Right lung (tissue), 5 donors: ENCODE results near the gene PAQR6. TPM values are rescaled to one million over a fixed set of nuclear protein-coding genes. Genes with fewer than 3 reads are reported as not detected.

Experiments used
- DNase-seq, 2 donors: peaks; one replicate each; pipeline ENCODE4 v3.0.0-alpha.2; 2013
- polyA plus RNA-seq, 5 donors: library from polyadenylated mRNA; unstranded; fragments of 120-200 nt; gene quantifications; one replicate each; pipeline versions ENCODE4 v1.2.1 to v1.2.3, GENCODE V29; 2013; ENCODE audit warnings: inconsistent platforms in 1 of 5, low replicate concordance in 1 of 5; ENCODE audit not compliant: insufficient read length in 5 of 5, insufficient read depth in 1 of 5

The PAQR6 gene
- polyA plus RNA-seq, 5 donors = 2.4 to 4.0 (median 3.3) TPM

- DNase-seq = no peak
These were observed 15.4 kb upstream of the PAQR6 start for GRCh38 chr1:156263288-156263655.

DNA sequence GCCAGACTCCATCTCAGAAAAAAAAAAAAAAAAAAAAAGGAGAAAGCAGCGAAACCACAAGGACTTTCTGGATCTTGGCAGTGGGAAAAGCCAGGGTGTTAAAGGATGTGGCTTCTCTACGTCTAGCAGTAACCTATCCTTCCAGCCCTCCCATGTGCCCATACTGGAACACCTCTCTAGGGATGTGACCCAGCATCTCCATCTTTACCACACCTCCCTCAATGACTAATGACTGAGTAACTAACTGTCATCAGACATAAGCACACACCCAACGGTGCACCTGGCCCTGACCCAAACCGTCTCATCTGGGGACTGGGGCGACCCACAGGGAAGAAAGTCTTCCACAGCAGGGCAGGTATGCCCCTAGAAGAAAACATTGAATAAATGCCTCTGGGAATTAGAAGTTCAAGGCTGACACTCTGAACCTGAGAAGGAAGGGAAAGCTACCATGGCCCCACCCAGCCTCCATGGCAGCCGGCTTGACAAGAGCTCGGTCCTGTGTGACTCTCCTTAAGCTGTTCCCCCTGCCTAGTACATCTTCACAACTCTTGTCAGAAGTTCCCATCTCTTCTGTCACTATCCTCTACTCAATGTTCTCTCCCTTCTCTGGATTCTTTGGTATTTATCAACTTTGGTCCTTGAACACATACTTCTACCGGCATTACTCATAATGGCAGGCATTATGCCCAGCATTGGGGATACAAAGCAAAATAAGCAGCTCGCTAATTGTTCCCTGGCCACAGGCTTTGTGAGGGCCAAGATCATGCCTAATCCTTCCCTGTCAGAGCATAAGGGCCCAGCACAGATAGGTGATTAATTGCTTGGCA lies 14.8 kb upstream of the PAQR6 start:
- DNase-seq = no peak

DNA sequence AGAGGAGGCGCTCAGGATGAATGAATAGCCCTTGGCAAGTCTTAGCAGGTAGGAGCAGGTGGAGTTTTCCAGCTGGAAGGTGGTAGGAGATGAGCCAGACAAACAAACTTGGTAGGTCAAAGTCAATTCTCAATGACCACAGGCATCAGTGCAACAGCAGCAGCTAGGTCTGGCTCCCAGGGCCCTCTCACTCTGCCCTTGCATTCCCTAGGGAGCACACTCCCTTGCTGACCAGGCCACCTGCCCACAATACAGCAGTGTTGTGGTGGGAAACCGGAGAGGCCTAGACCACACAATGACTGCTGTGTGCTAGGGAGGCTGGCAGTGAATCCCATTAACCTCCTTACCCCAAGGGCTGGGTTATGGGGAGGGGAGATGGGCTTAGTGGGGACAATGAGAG lies 13.0 kb upstream of the PAQR6 start:
- DNase-seq = no peak

DNA sequence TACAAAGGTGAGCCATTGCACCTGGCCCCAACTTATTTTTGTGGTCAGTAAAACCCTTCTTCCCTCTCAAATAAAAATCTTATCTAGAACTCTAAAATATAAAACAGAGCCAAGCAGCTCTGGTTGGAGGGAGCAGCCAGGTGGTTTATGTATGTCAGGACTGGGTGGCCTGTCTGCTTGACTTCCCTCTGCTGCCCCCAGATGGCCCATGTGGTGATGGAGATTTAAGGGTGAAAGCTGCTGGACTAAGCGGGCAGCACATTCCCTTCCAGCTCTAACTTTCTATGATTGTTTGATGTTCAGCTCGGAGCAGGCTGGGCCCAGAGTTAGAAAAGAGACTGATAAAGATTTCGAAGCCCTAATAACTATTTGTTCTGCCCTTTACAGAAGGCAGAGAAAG lies 11.9 kb upstream of the PAQR6 start:
- no peak for DNase-seq

DNA sequence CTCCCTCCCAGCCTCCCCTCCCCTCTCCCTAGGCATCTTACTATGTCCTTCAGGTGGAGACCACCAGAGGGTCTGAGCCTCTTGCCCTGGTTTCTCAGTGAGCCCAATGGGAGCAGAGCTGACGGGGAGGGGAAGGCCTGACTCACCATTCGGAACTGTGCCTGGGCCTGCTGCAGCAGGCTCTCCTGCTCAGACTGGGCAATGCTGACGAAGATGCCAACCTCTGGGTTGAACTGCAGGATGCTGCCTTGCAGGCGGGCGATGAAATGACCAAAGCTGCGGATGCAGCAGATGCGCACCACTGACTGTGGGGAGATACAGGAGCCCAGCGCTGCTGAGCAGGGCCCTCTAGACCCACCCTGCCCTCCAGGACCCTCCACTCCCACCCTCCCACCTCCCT lies 11.0 kb upstream of the PAQR6 start:
- no peak for DNase-seq

- no peak for DNase-seq
These were observed 9.9 kb upstream of the PAQR6 start for GRCh38 chr1:156257711-156258110.

DNA sequence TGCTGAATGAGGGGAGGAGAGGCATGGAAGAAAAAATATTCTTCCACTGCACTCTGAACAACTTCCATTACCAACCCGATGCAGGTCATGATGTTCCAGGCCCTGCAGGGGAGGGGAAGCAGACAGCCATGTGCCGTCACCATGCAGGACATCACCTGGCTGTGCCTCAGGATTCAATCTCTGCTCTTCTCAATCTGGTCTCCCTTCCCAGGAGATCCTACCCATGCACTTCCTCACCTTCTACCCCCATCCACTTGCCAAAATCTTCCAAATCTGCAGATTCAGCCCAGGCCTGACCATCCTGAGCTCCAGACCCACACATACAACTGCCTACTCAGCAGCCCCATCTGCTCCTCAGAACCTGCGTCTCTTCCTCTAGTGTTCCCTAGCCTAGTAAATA lies 5.8 kb upstream of the PAQR6 start:
- DNase-seq = no peak

- no peak for DNase-seq
These were observed 3.7 kb upstream of the PAQR6 start for GRCh38 chr1:156251527-156251926.

DNA sequence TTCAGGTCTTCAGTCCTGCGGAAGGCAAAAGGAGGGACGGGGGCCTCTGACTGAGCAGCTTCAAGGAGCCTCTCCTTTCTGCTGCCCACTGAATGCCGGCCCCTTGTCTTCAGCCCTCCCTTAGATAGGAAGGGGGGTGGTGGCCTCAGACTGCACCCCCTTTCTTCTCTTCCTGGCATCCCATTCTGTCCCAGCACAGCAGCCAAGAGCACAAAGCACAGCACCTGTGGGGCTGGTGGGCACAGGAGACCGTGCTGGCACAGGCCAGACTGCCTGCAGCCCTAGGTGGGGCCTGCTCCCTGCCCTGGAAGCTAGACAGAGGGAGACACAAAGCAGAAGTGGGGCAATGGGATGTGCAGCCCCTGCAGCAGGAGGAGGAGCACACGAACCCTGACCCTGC lies 1.7 kb upstream of the PAQR6 start:
- DNase-seq = no peak

DNA sequence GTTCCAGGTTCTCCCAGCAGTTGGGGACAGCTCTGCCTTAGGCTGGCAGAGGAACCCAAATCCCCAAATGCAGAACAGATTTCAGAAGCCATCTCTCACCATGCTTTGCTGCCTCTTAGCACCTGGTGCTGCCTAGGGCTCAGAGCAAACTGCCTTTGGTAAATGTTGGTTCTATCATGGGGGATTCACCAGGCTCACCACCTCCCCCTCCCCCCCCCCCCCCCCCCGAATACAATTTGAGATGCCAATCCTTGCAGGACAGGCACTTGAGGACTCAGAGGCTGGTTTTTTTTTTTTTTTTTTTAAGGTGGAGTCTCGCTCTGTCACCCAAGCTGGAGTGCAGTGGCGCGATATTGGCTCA lies 447 bp upstream of the PAQR6 start:
- no peak for DNase-seq

DNA sequence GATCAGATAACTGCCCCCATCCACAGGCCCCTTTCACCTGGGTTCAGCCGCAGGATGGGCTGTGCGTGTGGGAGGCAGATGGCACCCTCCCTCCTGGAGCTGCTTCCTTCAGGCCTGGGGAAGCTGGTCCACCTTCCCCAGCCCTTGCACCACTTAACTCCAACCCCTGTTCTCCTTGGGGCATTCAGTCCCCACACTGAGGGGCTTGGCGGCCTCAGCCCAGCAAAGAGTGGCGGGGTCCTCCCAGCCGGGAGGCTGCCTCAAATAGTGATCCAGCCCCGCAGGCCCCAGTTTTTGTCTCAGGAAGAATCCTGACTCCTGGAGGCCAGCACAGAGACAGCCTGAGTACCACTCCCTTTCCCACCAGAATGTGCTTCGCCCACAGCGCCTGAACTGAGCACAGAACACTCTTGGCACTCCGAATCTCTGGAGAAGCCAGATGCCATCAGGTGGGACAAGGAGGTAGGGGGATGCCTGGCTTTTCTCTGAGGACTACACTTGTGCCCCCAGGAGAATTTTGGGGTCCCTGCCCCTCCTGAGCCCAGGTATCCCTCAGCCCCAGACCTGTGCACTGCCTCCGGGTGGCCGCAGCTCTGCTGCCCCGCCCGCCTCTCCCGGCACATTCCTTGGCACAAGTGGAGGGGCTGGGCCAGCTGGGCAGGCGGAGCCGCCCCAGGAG lies 936 bp downstream of the PAQR6 start:
- no peak for DNase-seq

DNA sequence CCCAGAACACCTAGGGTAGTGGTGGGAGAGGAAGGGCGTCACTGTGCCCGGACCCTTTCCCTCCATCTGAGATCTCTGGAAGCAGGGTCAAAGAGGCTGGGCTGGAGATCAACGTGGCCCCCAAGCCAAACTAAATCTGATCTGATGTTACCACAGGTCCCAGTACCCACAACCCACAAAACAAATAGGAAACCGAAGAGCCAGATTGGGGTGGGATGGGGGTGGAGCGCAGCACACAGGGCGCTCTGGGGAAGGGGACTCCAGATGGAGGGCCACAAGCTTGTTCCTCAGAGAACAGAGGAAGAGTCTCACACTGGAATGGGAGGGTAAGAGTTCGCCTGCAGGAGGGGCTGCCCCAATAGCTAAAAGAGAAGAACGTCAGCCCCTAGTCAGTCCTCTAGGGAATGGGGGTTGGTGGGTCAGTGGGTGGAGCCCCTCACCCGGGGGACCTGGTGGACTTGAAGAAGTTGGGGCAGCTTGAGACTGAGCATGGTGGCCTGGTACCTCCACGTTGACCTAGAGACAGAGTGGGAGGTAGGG lies 1.5 kb downstream of the PAQR6 start:
- DNase-seq = no peak

DNA sequence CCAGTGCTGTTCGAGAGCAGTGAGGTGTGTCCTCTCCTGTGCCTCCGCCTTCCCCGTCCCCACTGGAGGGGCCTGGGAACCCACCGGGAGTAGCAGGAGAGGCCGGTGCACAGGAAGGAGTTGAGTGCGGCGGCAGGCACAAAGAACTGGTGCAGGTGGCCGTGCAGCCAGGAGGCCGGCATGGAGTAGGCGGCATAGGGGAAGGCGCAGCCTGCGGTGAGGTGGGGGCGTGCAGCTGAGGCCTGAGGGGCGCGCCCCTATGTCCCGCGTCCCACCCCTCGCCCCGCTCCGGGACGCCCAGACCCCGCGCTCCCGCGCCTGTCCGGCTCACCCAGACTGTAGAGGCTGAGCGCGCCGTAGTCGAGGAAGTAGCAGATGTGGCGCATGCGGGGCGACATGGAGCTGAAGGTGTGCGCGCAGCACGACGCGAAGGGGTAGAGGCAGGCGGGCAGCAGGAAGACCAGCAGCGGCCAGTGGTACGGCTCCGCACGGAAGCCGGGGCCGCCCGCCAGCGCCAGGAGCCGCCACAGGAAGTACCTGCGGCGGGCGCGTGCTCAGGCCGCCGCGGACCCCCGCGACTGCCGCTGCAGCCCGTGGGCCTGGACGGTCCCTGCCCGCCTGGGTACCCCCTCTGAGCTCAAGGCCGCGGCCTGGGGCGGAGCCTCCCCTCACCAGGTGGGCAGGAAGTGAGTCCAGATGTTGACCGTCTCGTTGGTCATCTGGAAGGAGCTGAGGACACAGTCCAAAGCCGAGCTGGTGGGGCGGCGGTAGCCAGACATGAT lies 2.2 kb downstream of the PAQR6 start:
- DNase-seq = no peak

- no peak for DNase-seq
These were observed 3.1 kb downstream of the PAQR6 start for GRCh38 chr1:156244712-156245111.

DNA sequence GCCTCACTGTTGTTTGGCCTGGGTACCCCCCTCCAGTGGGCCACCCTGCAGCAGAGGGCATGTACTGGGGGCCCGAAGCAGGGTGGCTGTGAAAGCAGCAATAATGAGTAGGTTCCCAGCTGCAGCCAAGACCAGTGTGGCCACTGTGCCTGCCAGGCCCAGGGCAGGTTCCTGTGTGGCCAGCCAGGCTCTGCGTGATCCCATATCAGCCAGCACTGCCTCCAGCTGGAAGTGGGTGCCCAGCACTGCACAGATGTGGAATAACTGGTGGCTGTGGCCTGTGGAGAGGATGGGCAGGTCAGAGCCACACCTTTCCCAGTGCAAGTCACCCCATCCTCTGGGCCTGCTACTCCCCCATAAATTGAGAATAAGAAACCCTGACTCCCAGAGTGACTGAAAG lies 3.7 kb downstream of the PAQR6 start:
- no peak for DNase-seq

- no peak for DNase-seq
These were observed 5.1 kb downstream of the PAQR6 start for GRCh38 chr1:156242738-156243137.

- no peak for DNase-seq
These were observed 5.9 kb downstream of the PAQR6 start, which contains the start of gene BGLAP for GRCh38 chr1:156241926-156242325. BGLAP (plus strand) TSS chr1:156242184; CDS start chr1:156242232, 48 bp downstream.

DNA sequence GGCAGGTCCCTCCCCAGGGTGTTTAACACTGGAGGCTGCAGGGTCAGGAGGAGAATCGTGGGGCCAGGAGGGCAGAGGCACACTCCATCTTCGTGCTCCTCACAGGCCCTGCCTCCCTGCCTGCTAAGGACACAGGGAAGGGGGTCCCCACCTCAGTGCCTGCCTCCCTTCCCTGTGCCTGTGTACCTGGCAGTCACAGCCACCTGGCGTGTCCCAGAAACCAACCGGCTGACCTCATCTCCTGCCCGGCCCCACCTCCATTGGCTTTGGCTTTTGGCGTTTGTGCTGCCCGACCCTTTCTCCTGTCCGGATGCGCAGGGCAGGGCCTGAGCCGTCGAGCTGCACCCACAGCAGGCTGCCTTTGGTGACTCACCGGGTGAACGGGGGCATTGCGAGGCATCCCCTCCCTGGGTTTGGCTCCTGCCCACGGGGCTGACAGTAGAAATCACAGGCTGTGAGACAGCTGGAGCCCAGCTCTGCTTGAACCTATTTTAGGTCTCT lies 6.5 kb downstream of the PAQR6 start:
- no peak for DNase-seq

DNA sequence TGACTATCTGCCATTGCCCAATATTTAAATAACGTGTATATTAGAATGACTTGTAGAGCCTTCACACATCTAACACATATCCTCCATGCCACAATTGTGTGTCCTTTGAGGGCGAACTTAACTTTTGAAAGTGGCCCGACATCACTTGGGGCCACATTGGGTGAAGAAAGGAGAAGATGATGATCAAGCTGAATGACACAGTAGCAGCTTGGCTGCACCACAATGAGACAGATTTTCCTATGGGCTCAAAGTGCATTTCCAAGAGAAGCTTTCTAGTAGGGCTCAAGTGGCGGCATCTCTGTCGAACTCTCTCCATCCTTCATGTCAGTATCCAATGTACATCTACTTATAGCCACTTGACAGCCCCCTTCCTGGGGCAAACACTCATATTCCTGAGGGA lies 9.6 kb downstream of the PAQR6 start:
- no peak for DNase-seq

DNA sequence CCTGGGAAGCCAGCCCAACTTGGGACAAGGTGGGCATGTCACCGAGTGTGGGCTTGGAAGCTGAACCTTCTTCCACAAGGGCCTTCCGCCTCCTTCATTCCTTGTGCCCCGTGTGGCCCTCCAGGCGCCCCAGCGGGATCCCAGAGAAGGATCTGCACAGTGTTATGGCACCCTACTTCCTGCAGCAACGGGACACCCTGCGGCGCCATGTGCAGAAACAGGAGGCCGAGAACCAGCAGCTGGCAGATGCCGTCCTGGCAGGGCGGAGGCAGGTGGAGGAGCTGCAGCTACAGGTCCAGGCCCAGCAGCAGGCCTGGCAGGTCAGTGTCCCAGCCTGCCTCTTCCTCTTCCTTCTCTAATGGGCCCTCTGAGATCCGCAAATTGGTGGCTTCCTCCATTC lies 11.7 kb downstream of the PAQR6 start:
- no peak for DNase-seq

- DNase-seq = no peak
These were observed 14.3 kb downstream of the PAQR6 start for GRCh38 chr1:156233426-156234127.
